ENCODE measurements around the gene CYP2A13. TPM values are rescaled to one million over a fixed set of nuclear protein-coding genes. Genes with fewer than 3 reads are reported as not detected.
"Not testable (repeated sequence)": the region's sequence is repeated elsewhere in the genome, so short reads cannot be mapped to it uniquely, and the experiment has no call there.

CYP2A13 gene
- total RNA-seq, 1 experiment from 2014 or later = not detected

GRCh38 chr19:41134616-41135015 lies 46.4 kb downstream of the CYP2A13 start:
- no peak overlapping the region for H3K27ac ChIP-seq (ENCODE audit: low read length)
- no peaks in the 10 kb centered on the region for H3K9me3 ChIP-seq (ENCODE audit: control insufficient read depth, insufficient read depth, low read depth, low read length)
- ATAC-seq (no peak), DNase-seq (ENCODE audit: low read depth, low spot score) (no peak)
- intact Hi-C loops (cut with micrococcal nuclease; ENCODE audit: unreplicated experiment) = no loop called here
- POLR2A ChIA-PET = no interaction called here
- CTCF ChIA-PET = no interaction called here
- H3K27me3 ChIP-seq (ENCODE audit: control insufficient read depth, insufficient read depth, low read length) = no peaks in the 10 kb centered on the region
- H3K36me3 ChIP-seq (ENCODE audit: control insufficient read depth, insufficient read depth, low read length) = no peaks in the 10 kb centered on the region
- no TSS peak for BruUV-seq (replicated peaks)
- in situ Hi-C loops (cut with HindIII; ENCODE audit: low pct_unique_long_range_greater_than_20kb, low sequenced_read_pairs) = no loop called here
- H3K4me1 ChIP-seq (ENCODE audit: control insufficient read depth, insufficient read depth, low read length) = no peaks in the 10 kb centered on the region
- no peak overlapping the region for H3K4me3 ChIP-seq (ENCODE audit: low read depth in 2 of 2, low read length in 2 of 2)
- TF ChIP-seq CTCF (IDR thresholded peaks at IDR 0.05) = no peak
- TF ChIP-seq REST (IDR thresholded peaks at IDR 0.05; ENCODE audit: insufficient read depth in 1 of 2, low read depth in 2 of 2, low read length in 1 of 2) = no peak
- no peak for TF ChIP-seq SIN3A (IDR thresholded peaks at IDR 0.05; ENCODE audit: borderline replicate concordance, insufficient read depth, low read depth, low read length)
- TF ChIP-seq TCF7L2 (IDR thresholded peaks at IDR 0.05; ENCODE audit: low read depth, low read length) = no peak
- TF ChIP-seq POLR2AphosphoS5 (IDR thresholded peaks at IDR 0.05; ENCODE audit: low read depth, low read length) = no peak

GRCh38 chr19:41135390-41136384 lies 47.4 kb downstream of the CYP2A13 start:
- BruUV-seq (replicated peaks); intact Hi-C loops (cut with micrococcal nuclease; ENCODE audit: unreplicated experiment); H3K27me3 ChIP-seq (ENCODE audit: control insufficient read depth, insufficient read depth, low read length); H3K9me3 ChIP-seq (ENCODE audit: control insufficient read depth, insufficient read depth, low read depth, low read length); CTCF ChIA-PET; DNase-seq (ENCODE audit: low read depth, low spot score); in situ Hi-C loops (cut with HindIII; ENCODE audit: low pct_unique_long_range_greater_than_20kb, low sequenced_read_pairs); H3K36me3 ChIP-seq (ENCODE audit: control insufficient read depth, insufficient read depth, low read length); H3K4me1 ChIP-seq (ENCODE audit: control insufficient read depth, insufficient read depth, low read length); H3K27ac ChIP-seq (ENCODE audit: low read length): not testable (repeated sequence)
- H3K4me3 ChIP-seq (ENCODE audit: low read depth in 2 of 2, low read length in 2 of 2) = peak overlapping the region; percentile 11 to 16; a peak in 2 of 4 replicates
- POLR2A ChIA-PET = interaction anchor here (0.7 kb wide), 1 partner anchor 130 kb away, joined by 3 read pairs; no protein-coding TSS in a partner anchor
- ATAC-seq = peak; percentile 94
